NCI-H2227 treated with DMSO at 0.1 percent for 48 hours (cell line): ENCODE measurements around the gene TRABD2A.
"Not testable (repeated sequence)": the region's sequence is repeated elsewhere in the genome, so short reads cannot be mapped to it uniquely, and the experiment has no call there.

ENCODE experiments used
- DNase-seq: peaks from one replicate; lab custom pipeline; 2025; lab: John Stamatoyannopoulos, UW

Gene TRABD2A

GRCh38 chr2:84880645-84881521 is at the start of gene TRABD2A:
TRABD2A (minus strand) TSS chr2:84881084; CDS start chr2:84881039, 45 bp downstream.
- DNase-seq, result no peak

GRCh38 chr2:84927275-84927627 is 46.4 kb upstream of the TRABD2A start:
- no peak for DNase-seq

GRCh38 chr2:84925724-84926376 is 45.0 kb upstream of the TRABD2A start:
- peak; percentile 92 for DNase-seq

- DNase-seq, result no peak
Observed at GRCh38 chr2:84925336-84925723, 44.4 kb upstream of the TRABD2A start.

GRCh38 chr2:84924173-84925106 is 43.6 kb upstream of the TRABD2A start:
- DNase-seq, result no peak

- DNase-seq, result no peak
Observed at GRCh38 chr2:84923009-84923408, 42.1 kb upstream of the TRABD2A start.

- DNase-seq, result no peak
Observed at GRCh38 chr2:84919885-84920580, 39.1 kb upstream of the TRABD2A start.

GRCh38 chr2:84918430-84918829 is 37.5 kb upstream of the TRABD2A start:
- no peak for DNase-seq

- not testable (repeated sequence) for DNase-seq
Observed at GRCh38 chr2:84917821-84918220, 36.9 kb upstream of the TRABD2A start.

- not testable (repeated sequence) for DNase-seq
Observed at GRCh38 chr2:84915675-84916074, 34.8 kb upstream of the TRABD2A start.

- no peak for DNase-seq
Observed at GRCh38 chr2:84914334-84914733, 33.5 kb upstream of the TRABD2A start.

- DNase-seq, result no peak
Observed at GRCh38 chr2:84912984-84913383, 32.1 kb upstream of the TRABD2A start.

- DNase-seq, result no peak
Observed at GRCh38 chr2:84911135-84911678, 30.3 kb upstream of the TRABD2A start.

- DNase-seq, result no peak
Observed at GRCh38 chr2:84908948-84909713, 28.2 kb upstream of the TRABD2A start.

- peak; percentile 47 for DNase-seq
Observed at GRCh38 chr2:84906900-84907714, 26.2 kb upstream of the TRABD2A start.

- no peak for DNase-seq
Observed at GRCh38 chr2:84906108-84906899, 25.4 kb upstream of the TRABD2A start.

GRCh38 chr2:84905181-84906107 is 24.6 kb upstream of the TRABD2A start, which contains the start of gene TMSB10:
TMSB10 (plus strand) TSS chr2:84905656.
- DNase-seq, result peak; percentile 80

GRCh38 chr2:84904717-84905174 is 23.9 kb upstream of the TRABD2A start:
- peak; percentile 76 for DNase-seq
